ENCODE results near the gene AFF1. TPM values are rescaled to one million over a fixed set of nuclear protein-coding genes. Genes with fewer than 3 reads are reported as not detected.
A peak's percentile ranks its signal among the peaks of the same experiment; 100 is the strongest.
"Not testable (repeated sequence)": the region's sequence is repeated elsewhere in the genome, so short reads cannot be mapped to it uniquely, and the experiment has no call there.

AFF1 gene
- total RNA-seq, 2 donors from 2014 or later: 42.8 to 57.0 TPM

GRCh38 chr4:87011340-87012034, 76.7 kb downstream of the AFF1 start:
- ATAC-seq: no peak
- H3K4me1 ChIP-seq: peaks cover 80% of the 10 kb centered on the region
- no peak for TF ChIP-seq CTCF (IDR thresholded peaks at IDR 0.05)
- no peak for TF ChIP-seq POLR2A (IDR thresholded peaks at IDR 0.05)

GRCh38 chr4:87012265-87012953, 77.6 kb downstream of the AFF1 start:
- Histone ChIP-seq H3K27me3 (no peaks in the 10 kb centered on the region), H3K9me3 (no peaks in the 10 kb centered on the region), H3K4me3 (no peak overlapping the region), H3K36me3 (replicated peaks in 1 of 2; ENCODE audit: insufficient read depth in 1 of 2, low read depth in 2 of 2) (no peaks in the 10 kb centered on the region), H3K4me1 (peaks cover 87% of the 10 kb centered on the region), H3K27ac (peak overlapping the region in 3 of 4 donors; percentile 81 to 96 (median 96))
- 10 to 14% methylated on average over 4 of the region's 4 CpGs for WGBS, 2 donors
- DNase-seq: peak; percentile 58 to 82 (median 70)
- peak in 2 of 7 experiments; percentile 4 to 24 for TF ChIP-seq CTCF (IDR thresholded peaks at IDR 0.05)
- TF ChIP-seq POLR2A (IDR thresholded peaks at IDR 0.05): no peak
- ATAC-seq: peak; percentile 81
- intact Hi-C loops (cut with DNase I): no loop called here

More at GRCh38 chr4:87011340-87012034, 76.7 kb downstream of the AFF1 start:
- Histone ChIP-seq H3K9me3 (no peaks in the 10 kb centered on the region), H3K27me3 (no peaks in the 10 kb centered on the region), H3K36me3 (replicated peaks in 1 of 2; ENCODE audit: insufficient read depth in 1 of 2, low read depth in 2 of 2) (no peaks in the 10 kb centered on the region), H3K4me3 (no peak overlapping the region), H3K27ac (peak overlapping the region; percentile 49 to 96 (median 74))
- peak in 1 of 4 donors; percentile 42 for DNase-seq
- WGBS, 2 donors: 23 to 27% methylated on average over 5 of the region's 5 CpGs
- intact Hi-C loops (cut with DNase I): no loop called here

GRCh38 chr4:87012954-87013308, 78.1 kb downstream of the AFF1 start:
- peaks cover 92% of the 10 kb centered on the region for H3K4me1 ChIP-seq
- intact Hi-C loops (cut with DNase I); DNase-seq; H3K27me3 ChIP-seq; H3K4me3 ChIP-seq; ATAC-seq; H3K36me3 ChIP-seq (replicated peaks in 1 of 2; ENCODE audit: insufficient read depth in 1 of 2, low read depth in 2 of 2); H3K9me3 ChIP-seq: not testable (repeated sequence)
- H3K27ac ChIP-seq: peak overlapping the region; percentile 71 to 96 (median 88)
- 17 to 23% methylated on average over 9 of the region's 9 CpGs for WGBS, 2 donors

GRCh38 chr4:87014284-87014782, 79.5 kb downstream of the AFF1 start:
- no peak for ATAC-seq
- peaks cover 94% of the 10 kb centered on the region for H3K4me1 ChIP-seq
- no peak overlapping the region for H3K4me3 ChIP-seq
- no peaks in the 10 kb centered on the region for H3K36me3 ChIP-seq (replicated peaks in 1 of 2; ENCODE audit: insufficient read depth in 1 of 2, low read depth in 2 of 2)
- H3K9me3 ChIP-seq: no peaks in the 10 kb centered on the region
- no peaks in the 10 kb centered on the region for H3K27me3 ChIP-seq
- no peak for TF ChIP-seq POLR2A (IDR thresholded peaks at IDR 0.05)
- no peak for TF ChIP-seq CTCF (IDR thresholded peaks at IDR 0.05)
- intact Hi-C loops (cut with DNase I): no loop called here
- peak overlapping the region; percentile 63 to 96 (median 88) for H3K27ac ChIP-seq
- 8 to 9% methylated on average over 2 of the region's 2 CpGs for WGBS, 2 donors
- no peak for DNase-seq

- no peaks in the 10 kb centered on the region for H3K9me3 ChIP-seq
- intact Hi-C loops (cut with DNase I): no loop called here
- no peaks in the 10 kb centered on the region for H3K27me3 ChIP-seq
- DNase-seq: no peak
- peak overlapping the region; percentile 63 to 96 (median 88) for H3K27ac ChIP-seq
- no peak overlapping the region for H3K4me3 ChIP-seq
- TF ChIP-seq POLR2A (IDR thresholded peaks at IDR 0.05) (no peak), CTCF (IDR thresholded peaks at IDR 0.05) (no peak)
- H3K36me3 ChIP-seq (replicated peaks in 1 of 2; ENCODE audit: insufficient read depth in 1 of 2, low read depth in 2 of 2): no peaks in the 10 kb centered on the region
- H3K4me1 ChIP-seq: peaks cover 91% of the 10 kb centered on the region
- 12 to 24% methylated on average over 1 of the region's 1 CpG for WGBS, 2 donors
- no peak for ATAC-seq
These were observed 80.6 kb downstream of the AFF1 start for GRCh38 chr4:87015416-87015815.
